HCT116 (cell line): ENCODE results near the gene FGGY. TPM values are rescaled to one million over a fixed set of nuclear protein-coding genes. Genes with fewer than 3 reads are reported as not detected.

ENCODE experiments used
- ATAC-seq: fragments of 200-7000 bp; cut with Tn5 transposase; 2 replicates; pipeline ENCODE4 v1.9.1; 2020; ENCODE audit warnings: mild to moderate bottlenecking, moderate library complexity
- BruUV-seq: library from RNA; stranded (reverse); fragments of 400-500 nt; replicated peaks from 2 replicates; lab custom pipeline; 2021; lab: Mats Ljungman, UMichigan
- CTCF ChIA-PET: fragments of 300-600 bp; sonication (Branson Sonifier 250); formaldehyde crosslinking; loops from one replicate; lab custom pipeline; 2021; ENCODE audit warnings: antibody characterized with exemption; lab: Charles Lee
- POLR2A ChIA-PET: fragments of 300-600, 350-600 bp; sonication (Branson Sonifier 250); formaldehyde crosslinking; loops from one replicate; lab custom pipeline; 2021; ENCODE audit warnings: antibody characterized with exemption; lab: Charles Lee
- RAD21 ChIA-PET, 2 experiments: fragments of 300-600 bp; sonication (Branson Sonifier 250); formaldehyde crosslinking; loops; one replicate each; lab custom pipeline; 2023; ENCODE audit warnings: low total read pairs in 2 of 2; ENCODE audit not compliant: uncharacterized antibody in 2 of 2, unreplicated experiment in 2 of 2, low non-redundant PET in 1 of 2; lab: Charles Lee
- DNase-seq: peaks from one replicate; pipeline ENCODE4 v3.0.0-alpha.2; 2010; ENCODE audit warnings: low read depth, low spot score
- H2AFZ ChIP-seq: fragments of 200-600 bp; shearing (Covaris generic), sonication (generic); 2 replicates; pipeline ENCODE4 v1.6.1; 2017; ENCODE audit warnings: low read depth, mixed run types, mixed read lengths, antibody characterized with exemption, low read length; ENCODE audit not compliant: poor library complexity, severe bottlenecking
- H3K27ac ChIP-seq: 2 replicates; pipeline ENCODE4 v1.5.1; 2012; ENCODE audit warnings: low read depth, low read length
- H3K27me3 ChIP-seq: fragments of 200-600 bp; sonication (generic); 2 replicates; pipeline ENCODE4 v1.6.1; 2016; ENCODE audit warnings: mixed run types, low read length, mixed read lengths; ENCODE audit not compliant: insufficient read depth
- H3K36me3 ChIP-seq, 2 experiments: fragments of 200-500 bp in 1 of 2; fragments of 200-600 bp in 1 of 2; sonication (Bioruptor generic) in 1 of 2; sonication (generic) in 1 of 2; 2 replicates each; pipeline versions ENCODE4 v1.5.1 to v1.6.1; 2014 to 2016; ENCODE audit warnings: low read length in 2 of 2, inconsistent platforms in 1 of 2, mixed read lengths in 1 of 2, mixed run types in 1 of 2; ENCODE audit not compliant: insufficient read depth in 2 of 2, control insufficient read depth in 1 of 2
- H3K4me1 ChIP-seq, 2 experiments: fragments of 200-600 bp in 1 of 2; sonication (generic) in 1 of 2; 2 replicates each; pipeline versions ENCODE4 v1.5.1 to v1.6.1; 2012 to 2017; ENCODE audit warnings: low read length in 2 of 2, inconsistent platforms in 1 of 2, mild to moderate bottlenecking in 1 of 2, mixed read lengths in 1 of 2, mixed run types in 1 of 2, moderate library complexity in 1 of 2; ENCODE audit not compliant: insufficient read depth in 2 of 2, control insufficient read depth in 1 of 2
- H3K4me2 ChIP-seq: fragments of 200-600 bp; sonication (generic); 2 replicates; pipeline ENCODE4 v1.6.1; 2017; ENCODE audit warnings: mixed run types, low read length, mixed read lengths
- H3K4me3 ChIP-seq, 2 experiments: fragments of 200-600 bp in 1 of 2; sonication (generic) in 1 of 2; replicated peaks in 1 of 2; 2 replicates each; pipeline ENCODE4 v1.5.1; 2011 to 2016; ENCODE audit warnings: low read length in 2 of 2, control low read depth in 1 of 2, low read depth in 1 of 2, mild to moderate bottlenecking in 1 of 2, mixed read lengths in 1 of 2, mixed run types in 1 of 2
- H3K79me2 ChIP-seq: fragments of 200-600 bp; sonication (generic); 2 replicates; pipeline ENCODE4 v1.6.1; 2017; ENCODE audit warnings: mild to moderate bottlenecking, mixed run types, low read length, moderate library complexity, mixed read lengths; ENCODE audit not compliant: insufficient read depth
- H3K9ac ChIP-seq: fragments of 200-600 bp; sonication (generic); 2 replicates; pipeline ENCODE4 v1.6.1; 2016; ENCODE audit warnings: low read length, mixed read lengths
- H3K9me2 ChIP-seq: fragments of 200-600 bp; sonication (generic), shearing (Covaris generic); 2 replicates; pipeline ENCODE4 v1.6.1; 2017; ENCODE audit warnings: mixed run types, mild to moderate bottlenecking, moderate library complexity; ENCODE audit not compliant: insufficient read depth
- H3K9me3 ChIP-seq, 2 experiments: fragments of 200-500 bp in 1 of 2; fragments of 200-600 bp in 1 of 2; sonication (Bioruptor generic) in 1 of 2; sonication (generic) in 1 of 2; 2 replicates each; pipeline ENCODE4 v1.6.1; 2014 to 2017; ENCODE audit warnings: low read length in 2 of 2, mixed read lengths in 2 of 2, inconsistent platforms in 1 of 2, low read depth in 1 of 2, mild to moderate bottlenecking in 1 of 2, mixed run types in 1 of 2, moderate library complexity in 1 of 2; ENCODE audit not compliant: control insufficient read depth in 1 of 2, insufficient read depth in 1 of 2
- H4K20me1 ChIP-seq: fragments of 200-600 bp; sonication (generic), shearing (Covaris generic); 2 replicates; pipeline ENCODE4 v1.6.1; 2017; ENCODE audit warnings: mixed run types, mild to moderate bottlenecking, moderate library complexity; ENCODE audit not compliant: insufficient read depth
- EGR1 ChIP-seq: IDR thresholded peaks from 2 replicates; pipeline ENCODE4 v1.6.1; 2012; ENCODE audit warnings: low read depth
- ELF1 ChIP-seq: IDR thresholded peaks from 2 replicates; pipeline ENCODE4 v1.6.1; 2012; ENCODE audit warnings: low read depth, borderline replicate concordance
- EZH2 ChIP-seq: fragments of 200-600 bp; sonication (generic); IDR thresholded peaks from 2 replicates; pipeline ENCODE4 v1.6.1; 2017; ENCODE audit warnings: antibody characterized with exemption, mixed run types
- EZH2phosphoT487 ChIP-seq: fragments of 200-600 bp; IDR thresholded peaks from 2 replicates; pipeline ENCODE4 v1.6.1; 2018; ENCODE audit warnings: antibody characterized with exemption, borderline replicate concordance
- FOSL1 ChIP-seq: IDR thresholded peaks from 2 replicates; pipeline ENCODE4 v1.6.1; 2012; ENCODE audit warnings: low read depth
- JUND ChIP-seq: IDR thresholded peaks from 2 replicates; pipeline ENCODE4 v1.6.1; 2012
- POLR2A ChIP-seq: IDR thresholded peaks from 2 replicates; pipeline ENCODE4 v1.7.0; 2011; ENCODE audit warnings: borderline replicate concordance; ENCODE audit not compliant: insufficient read depth, insufficient read length; ENCODE audit errors: extremely low read depth
- POLR2AphosphoS5 ChIP-seq: IDR thresholded peaks from 2 replicates; pipeline ENCODE4 v1.6.1; 2011; ENCODE audit warnings: mild to moderate bottlenecking, low read depth, low read length, moderate library complexity
- RAD21 ChIP-seq: IDR thresholded peaks from 2 replicates; pipeline ENCODE4 v1.6.1; 2012; ENCODE audit warnings: low read depth, mild to moderate bottlenecking
- SIN3A ChIP-seq: IDR thresholded peaks from 2 replicates; pipeline ENCODE4 v1.6.1; 2012; ENCODE audit warnings: low read depth
- SP1 ChIP-seq: IDR thresholded peaks from 2 replicates; pipeline ENCODE4 v1.6.1; 2012; ENCODE audit warnings: low read depth
- SRF ChIP-seq: IDR thresholded peaks from 2 replicates; pipeline ENCODE4 v1.6.1; 2012; ENCODE audit warnings: low read depth
- TCF7L2 ChIP-seq: IDR thresholded peaks from 2 replicates; pipeline ENCODE4 v1.7.0; 2011; ENCODE audit warnings: borderline replicate concordance, inconsistent platforms; ENCODE audit not compliant: insufficient read depth, insufficient read length; ENCODE audit errors: extremely low read depth
- YY1 ChIP-seq: IDR thresholded peaks from 2 replicates; pipeline ENCODE4 v1.6.1; 2011; ENCODE audit warnings: low read length, low read depth, moderate library complexity, mild to moderate bottlenecking; ENCODE audit not compliant: insufficient replicate concordance; ENCODE audit errors: extremely low read depth
- ZFX ChIP-seq: fragments of 450-650 bp; IDR thresholded peaks from 2 replicates; pipeline ENCODE4 v1.6.1; 2017
- ZNF274 ChIP-seq: fragments of 200-500 bp; sonication (Bioruptor generic); IDR thresholded peaks from 2 replicates; pipeline ENCODE4 v1.6.1; 2014; ENCODE audit warnings: mild to moderate bottlenecking, low read depth, low read length, inconsistent platforms
- intact Hi-C: fragments of 100-400 bp; cut with micrococcal nuclease; formaldehyde crosslinking; loops from 2 replicates; pipeline ENCODE4 v1.10.0; 2022
- total RNA-seq: library from RNA; stranded (reverse); gene quantifications from one replicate; pipeline ENCODE4 v1.2.1, GENCODE V29; 2021; ENCODE audit not compliant: unreplicated experiment
- TF ChIP-seq, protein P1 (sequence below): IDR thresholded peaks from 2 replicates; pipeline ENCODE4 v1.6.1; 2012
- TF ChIP-seq, protein P2 (sequence below), 3 experiments: fragments of 200-600 bp in 1 of 3; sonication (generic) in 1 of 3; IDR thresholded peaks in 2 of 3; conservative IDR thresholded peaks in 1 of 3; 2 replicates each; pipeline ENCODE4 v1.5.1; 2012 to 2017; ENCODE audit warnings: low read depth in 2 of 3, low read length in 2 of 3, antibody characterized with exemption in 1 of 3, borderline replicate concordance in 1 of 3, control low read depth in 1 of 3, mild to moderate bottlenecking in 1 of 3, mixed read lengths in 1 of 3, mixed run types in 1 of 3, moderate library complexity in 1 of 3; ENCODE audit not compliant: insufficient read depth in 1 of 3
- TF ChIP-seq, protein P3 (sequence below): IDR thresholded peaks from 2 replicates; pipeline ENCODE4 v1.6.1; 2012
- TF ChIP-seq, protein P4 (sequence below): IDR thresholded peaks from 2 replicates; pipeline ENCODE4 v1.6.1; 2012; ENCODE audit warnings: low read depth

The FGGY gene
- total RNA-seq, 1 experiment from 2014 or later, result 10.6 TPM

DNA sequence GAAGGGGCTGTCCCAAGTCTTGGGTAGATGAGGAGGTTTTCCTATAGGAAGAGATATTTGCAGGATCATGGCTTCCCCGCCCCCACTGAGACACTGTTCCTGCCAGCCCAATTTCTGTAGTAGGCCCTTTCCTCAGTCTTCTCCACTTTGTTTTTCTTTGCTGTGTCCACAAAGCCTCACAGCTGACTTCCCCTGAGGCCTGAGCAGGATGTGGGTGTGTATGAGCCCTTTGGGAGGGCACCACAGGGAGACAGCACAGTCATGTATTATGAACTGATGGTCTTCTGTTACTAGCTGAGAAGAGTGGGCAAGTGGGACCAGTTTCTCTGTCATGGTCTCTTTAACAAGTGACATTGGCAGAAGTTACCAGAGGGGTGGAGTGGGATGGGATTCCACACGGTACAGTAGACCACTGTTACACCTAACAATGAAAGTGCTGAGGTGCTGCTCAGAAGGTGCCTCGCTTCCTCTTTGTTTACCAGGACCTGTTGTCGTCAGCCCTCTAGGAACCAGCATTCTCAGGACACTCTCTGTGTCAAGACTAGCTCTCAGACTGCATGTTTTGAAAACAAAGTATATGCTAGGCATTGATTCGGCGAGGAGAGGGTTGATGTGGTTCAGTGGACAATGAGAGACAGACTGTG is 264.0 kb downstream of the FGGY start:
- H2AFZ ChIP-seq, result no peak overlapping the region
- no peaks in the 10 kb centered on the region for H4K20me1 ChIP-seq
- H3K36me3 ChIP-seq, result no peaks in the 10 kb centered on the region
- intact Hi-C loops, result no loop called here
- H3K27ac ChIP-seq, result no peak overlapping the region
- no peaks in the 10 kb centered on the region for H3K79me2 ChIP-seq
- no peak for DNase-seq
- ChIA-PET RAD21 (no interaction called here), CTCF (no interaction called here), POLR2A (no interaction called here)
- no peak overlapping the region for H3K4me2 ChIP-seq
- H3K9ac ChIP-seq, result no peak overlapping the region
- H3K9me2 ChIP-seq, result 0 out of 2 replicates have a peak, but pooled peaks cover 5% of the 10 kb centered on the region
- peaks cover 3 to 16% of the 10 kb centered on the region in 2 experiments; a peak in 2 of 4 replicates for H3K4me1 ChIP-seq
- no peaks in the 10 kb centered on the region for H3K9me3 ChIP-seq
- TF ChIP-seq, protein P1, sequence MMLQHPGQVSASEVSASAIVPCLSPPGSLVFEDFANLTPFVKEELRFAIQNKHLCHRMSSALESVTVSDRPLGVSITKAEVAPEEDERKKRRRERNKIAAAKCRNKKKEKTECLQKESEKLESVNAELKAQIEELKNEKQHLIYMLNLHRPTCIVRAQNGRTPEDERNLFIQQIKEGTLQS, result no peak
- TF ChIP-seq FOSL1, result no peak
- TF ChIP-seq POLR2AphosphoS5, result no peak
- no peak for TF ChIP-seq EGR1
- no peak for TF ChIP-seq RAD21
- TF ChIP-seq EZH2phosphoT487, result no peak
- TF ChIP-seq JUND, result no peak
- no peak for TF ChIP-seq YY1
- TF ChIP-seq SP1, result no peak
- no peak for TF ChIP-seq SRF
- TF ChIP-seq TCF7L2, result no peak
- no peak for TF ChIP-seq ZNF274
- TF ChIP-seq ZFX, result no peak
- no peak for TF ChIP-seq ELF1
- no peak for TF ChIP-seq EZH2
- TF ChIP-seq, protein P2, sequence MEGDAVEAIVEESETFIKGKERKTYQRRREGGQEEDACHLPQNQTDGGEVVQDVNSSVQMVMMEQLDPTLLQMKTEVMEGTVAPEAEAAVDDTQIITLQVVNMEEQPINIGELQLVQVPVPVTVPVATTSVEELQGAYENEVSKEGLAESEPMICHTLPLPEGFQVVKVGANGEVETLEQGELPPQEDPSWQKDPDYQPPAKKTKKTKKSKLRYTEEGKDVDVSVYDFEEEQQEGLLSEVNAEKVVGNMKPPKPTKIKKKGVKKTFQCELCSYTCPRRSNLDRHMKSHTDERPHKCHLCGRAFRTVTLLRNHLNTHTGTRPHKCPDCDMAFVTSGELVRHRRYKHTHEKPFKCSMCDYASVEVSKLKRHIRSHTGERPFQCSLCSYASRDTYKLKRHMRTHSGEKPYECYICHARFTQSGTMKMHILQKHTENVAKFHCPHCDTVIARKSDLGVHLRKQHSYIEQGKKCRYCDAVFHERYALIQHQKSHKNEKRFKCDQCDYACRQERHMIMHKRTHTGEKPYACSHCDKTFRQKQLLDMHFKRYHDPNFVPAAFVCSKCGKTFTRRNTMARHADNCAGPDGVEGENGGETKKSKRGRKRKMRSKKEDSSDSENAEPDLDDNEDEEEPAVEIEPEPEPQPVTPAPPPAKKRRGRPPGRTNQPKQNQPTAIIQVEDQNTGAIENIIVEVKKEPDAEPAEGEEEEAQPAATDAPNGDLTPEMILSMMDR (IDR thresholded peaks at IDR 0.05 in 2 of 3, conservative IDR thresholded peaks at IDR 0.05 in 1 of 3; ENCODE audit: borderline replicate concordance in 1 of 3, insufficient read depth in 1 of 3, low read depth in 2 of 3, low read length in 2 of 3), result no peak
- TF ChIP-seq, protein P3, sequence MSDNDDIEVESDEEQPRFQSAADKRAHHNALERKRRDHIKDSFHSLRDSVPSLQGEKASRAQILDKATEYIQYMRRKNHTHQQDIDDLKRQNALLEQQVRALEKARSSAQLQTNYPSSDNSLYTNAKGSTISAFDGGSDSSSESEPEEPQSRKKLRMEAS, result no peak
- TF ChIP-seq, protein P4, sequence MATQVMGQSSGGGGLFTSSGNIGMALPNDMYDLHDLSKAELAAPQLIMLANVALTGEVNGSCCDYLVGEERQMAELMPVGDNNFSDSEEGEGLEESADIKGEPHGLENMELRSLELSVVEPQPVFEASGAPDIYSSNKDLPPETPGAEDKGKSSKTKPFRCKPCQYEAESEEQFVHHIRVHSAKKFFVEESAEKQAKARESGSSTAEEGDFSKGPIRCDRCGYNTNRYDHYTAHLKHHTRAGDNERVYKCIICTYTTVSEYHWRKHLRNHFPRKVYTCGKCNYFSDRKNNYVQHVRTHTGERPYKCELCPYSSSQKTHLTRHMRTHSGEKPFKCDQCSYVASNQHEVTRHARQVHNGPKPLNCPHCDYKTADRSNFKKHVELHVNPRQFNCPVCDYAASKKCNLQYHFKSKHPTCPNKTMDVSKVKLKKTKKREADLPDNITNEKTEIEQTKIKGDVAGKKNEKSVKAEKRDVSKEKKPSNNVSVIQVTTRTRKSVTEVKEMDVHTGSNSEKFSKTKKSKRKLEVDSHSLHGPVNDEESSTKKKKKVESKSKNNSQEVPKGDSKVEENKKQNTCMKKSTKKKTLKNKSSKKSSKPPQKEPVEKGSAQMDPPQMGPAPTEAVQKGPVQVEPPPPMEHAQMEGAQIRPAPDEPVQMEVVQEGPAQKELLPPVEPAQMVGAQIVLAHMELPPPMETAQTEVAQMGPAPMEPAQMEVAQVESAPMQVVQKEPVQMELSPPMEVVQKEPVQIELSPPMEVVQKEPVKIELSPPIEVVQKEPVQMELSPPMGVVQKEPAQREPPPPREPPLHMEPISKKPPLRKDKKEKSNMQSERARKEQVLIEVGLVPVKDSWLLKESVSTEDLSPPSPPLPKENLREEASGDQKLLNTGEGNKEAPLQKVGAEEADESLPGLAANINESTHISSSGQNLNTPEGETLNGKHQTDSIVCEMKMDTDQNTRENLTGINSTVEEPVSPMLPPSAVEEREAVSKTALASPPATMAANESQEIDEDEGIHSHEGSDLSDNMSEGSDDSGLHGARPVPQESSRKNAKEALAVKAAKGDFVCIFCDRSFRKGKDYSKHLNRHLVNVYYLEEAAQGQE, result no peak
- no peak for TF ChIP-seq POLR2A
- TF ChIP-seq SIN3A, result no peak
- TF ChIP-seq, all 23 proteins: peak for 0
- ATAC-seq, result no peak
- H3K4me3 ChIP-seq, result no peak overlapping the region
- H3K27me3 ChIP-seq, result no peaks in the 10 kb centered on the region
- no TSS peak for BruUV-seq
